HepG2 (cell line): Measurements from ENCODE around the gene PMM2. TPM values are rescaled to one million over a fixed set of nuclear protein-coding genes. Genes with fewer than 3 reads are reported as not detected.

Experiments
- FOXC1 ChIP-seq: sonication (generic); formaldehyde crosslinking; IDR thresholded peaks from 2 replicates; pipeline ENCODE4 v1.8.0; 2022; ENCODE audit warnings: mild to moderate bottlenecking, missing genetic modification reagents, borderline replicate concordance
- FUBP1 ChIP-seq: sonication (generic); formaldehyde crosslinking; IDR thresholded peaks from 2 replicates; pipeline ENCODE4 v1.5.1; 2020; ENCODE audit warnings: missing genetic modification reagents, mild to moderate bottlenecking, borderline replicate concordance
- HMGA1 ChIP-seq: sonication (generic); formaldehyde crosslinking; conservative IDR thresholded peaks from 2 replicates; pipeline ENCODE4 v1.4.0; 2020; ENCODE audit warnings: missing genetic modification reagents
- HOXA3 ChIP-seq: sonication (generic); formaldehyde crosslinking; IDR thresholded peaks from 2 replicates; pipeline ENCODE4 v1.5.0; 2020; ENCODE audit warnings: missing genetic modification reagents
- KLF11 ChIP-seq: IDR thresholded peaks from 2 replicates; pipeline ENCODE4 v1.6.1; 2016; ENCODE audit warnings: missing compliant biosample characterization
- KLF15 ChIP-seq: sonication (generic); formaldehyde crosslinking; IDR thresholded peaks from 2 replicates; pipeline ENCODE4 v1.8.1; 2023; ENCODE audit warnings: borderline replicate concordance, mild to moderate bottlenecking, inconsistent platforms, missing genetic modification reagents, mixed read lengths
- KMT2A ChIP-seq: sonication (generic); formaldehyde crosslinking; IDR thresholded peaks from 2 replicates; pipeline ENCODE4 v1.4.0; 2020; ENCODE audit warnings: missing genetic modification reagents
- LBX2 ChIP-seq: sonication (generic); formaldehyde crosslinking; IDR thresholded peaks from 2 replicates; pipeline ENCODE4 v1.5.0; 2020; ENCODE audit warnings: missing genetic modification reagents, mild to moderate bottlenecking, borderline replicate concordance
- LCORL ChIP-seq, 2 experiments: fragments of 450-650 bp in 1 of 2; sonication (generic) in 1 of 2; formaldehyde crosslinking in 1 of 2; IDR thresholded peaks; 2 replicates each; pipeline versions ENCODE4 v1.5.0 to v1.6.1; 2017 to 2020; ENCODE audit warnings: antibody characterized with exemption in 1 of 2, missing genetic modification reagents in 1 of 2
- MAZ ChIP-seq, 2 experiments: sonication (generic) in 1 of 2; formaldehyde crosslinking in 1 of 2; IDR thresholded peaks; 2 replicates each; pipeline versions ENCODE4 v1.5.0 to v1.6.1; 2012 to 2020; ENCODE audit warnings: low read depth in 2 of 2, mild to moderate bottlenecking in 2 of 2, borderline replicate concordance in 1 of 2, improper control_type of control experiment in 1 of 2, low read length in 1 of 2, missing genetic modification reagents in 1 of 2, moderate library complexity in 1 of 2
- MYPOP ChIP-seq: sonication (generic); formaldehyde crosslinking; IDR thresholded peaks from 2 replicates; pipeline ENCODE4 v1.8.1; 2023; ENCODE audit warnings: mild to moderate bottlenecking, moderate library complexity, missing genetic modification reagents
- NR2F6 ChIP-seq, 2 experiments: IDR thresholded peaks; 2 replicates each; pipeline ENCODE4 v1.6.1; 2016; ENCODE audit warnings: antibody characterized with exemption in 1 of 2, mild to moderate bottlenecking in 1 of 2
- PHF20 ChIP-seq: sonication (generic); formaldehyde crosslinking; IDR thresholded peaks from 2 replicates; pipeline ENCODE4 v1.5.0; 2020; ENCODE audit warnings: mild to moderate bottlenecking, missing genetic modification reagents
- RBM22 ChIP-seq: fragments of 200-400 bp; formaldehyde crosslinking; optimal IDR thresholded peaks from 2 replicates; pipeline ENCODE3; 2017; ENCODE audit warnings: mild to moderate bottlenecking, low read length, moderate library complexity
- RFX5 ChIP-seq: IDR thresholded peaks from 2 replicates; pipeline ENCODE4 v1.6.1; 2011; ENCODE audit warnings: low read depth, low read length, improper control_type of control experiment
- SOX6 ChIP-seq, 2 experiments: fragments of 450-650 bp in 1 of 2; sonication (generic) in 1 of 2; formaldehyde crosslinking in 1 of 2; IDR thresholded peaks; 2 replicates each; pipeline versions ENCODE4 v1.4.0 to v1.6.1; 2017 to 2020; ENCODE audit warnings: antibody characterized with exemption in 1 of 2, mild to moderate bottlenecking in 1 of 2, missing genetic modification reagents in 1 of 2
- THAP7 ChIP-seq: sonication (generic); formaldehyde crosslinking; IDR thresholded peaks from 2 replicates; pipeline ENCODE4 v1.8.1; 2023; ENCODE audit warnings: mild to moderate bottlenecking, missing genetic modification reagents
- ZNF224 ChIP-seq: sonication (generic); formaldehyde crosslinking; IDR thresholded peaks from 2 replicates; pipeline ENCODE4 v1.5.0; 2020; ENCODE audit warnings: mild to moderate bottlenecking, missing genetic modification reagents
- ZNF274 ChIP-seq: sonication (generic); formaldehyde crosslinking; IDR thresholded peaks from 2 replicates; pipeline ENCODE4 v1.5.1; 2020; ENCODE audit warnings: mild to moderate bottlenecking, missing genetic modification reagents
- ZNF576 ChIP-seq: sonication (generic); formaldehyde crosslinking; IDR thresholded peaks from 2 replicates; pipeline ENCODE4 v1.4.0; 2020; ENCODE audit warnings: mild to moderate bottlenecking, missing genetic modification reagents
- ZNF605 ChIP-seq: sonication (generic); formaldehyde crosslinking; IDR thresholded peaks from 2 replicates; pipeline ENCODE4 v1.8.0; 2022; ENCODE audit warnings: mild to moderate bottlenecking, missing genetic modification reagents
- ZNF746 ChIP-seq: sonication (generic); formaldehyde crosslinking; IDR thresholded peaks from 2 replicates; pipeline ENCODE4 v1.8.0; 2022; ENCODE audit warnings: mild to moderate bottlenecking, missing genetic modification reagents
- polyA plus RNA-seq, 8 experiments: library from polyadenylated mRNA; depleted of rRNA in 3 of 8; stranded (reverse) in 7 of 8; unstranded in 1 of 8; fragments of >200 nt; fragmentation: Illumina TruSeq in 4 of 8; extraction: Trizol in 4 of 8; gene quantifications; 2 replicates each; pipeline versions ENCODE4 v1.2.1 to v1.2.3, GENCODE V29; 2011 to 2016; ENCODE audit warnings: low read depth in 4 of 8, missing spikeins in 1 of 8, mixed read lengths in 1 of 8; ENCODE audit not compliant: insufficient read depth in 1 of 8
- total RNA-seq, 5 experiments: library from RNA; depleted of rRNA; stranded (reverse); fragments of >200 nt; fragmentation: Illumina TruSeq; extraction: Trizol; gene quantifications; 2 replicates each; pipeline ENCODE4 v1.2.3, GENCODE V29; 2016; ENCODE audit warnings: low read depth in 1 of 5

Gene PMM2
- total and polyA plus RNA-seq, 2 of the 13 experiments (the other 11 are each of a cell fraction or from before 2014, with no cell fraction given): 52.2 to 93.7 TPM

GRCh38 chr16:8885674-8886592 lies 88.3 kb downstream of the PMM2 start (continued):
- TF ChIP-seq MYPOP (CRISPR knock-in tag) (peak; percentile 6; the same call in 1 of the 2 replicates), ZNF605 (peak; percentile 81; the same call in 1 of the 2 replicates), KLF11 (0 out of 2 replicates have a peak, but pooled peaks have one; percentile 35), HMGA1 (CRISPR knock-in tag) (no peak), SOX6 (IDR thresholded peaks at IDR 0.05) (no peak), SOX6 (CRISPR knock-in tag; IDR thresholded peaks at IDR 0.05) (peak; percentile 34; the same call in 1 of the 2 replicates), RFX5 (no peak; the same call in 1 of the 2 replicates), ZNF274 (CRISPR knock-in tag) (peak; percentile 32; the same call in 1 of the 2 replicates), FUBP1 (CRISPR knock-in tag) (peak; percentile 41; the same call in 1 of the 2 replicates), ZNF224 (peak; percentile 59; the same call in 1 of the 2 replicates), RBM22 (peak; percentile 93), KLF15 (CRISPR knock-in tag) (0 out of 2 replicates have a peak, but pooled peaks have one; percentile 9), KMT2A (CRISPR knock-in tag) (0 out of 2 replicates have a peak, but pooled peaks have one; percentile 37), LBX2 (CRISPR knock-in tag) (no peak; the same call in 1 of the 2 replicates), NR2F6 (IDR thresholded peaks at IDR 0.05) (no peak), NR2F6 (CRISPR knock-in tag; IDR thresholded peaks at IDR 0.05) (0 out of 2 replicates have a peak, but pooled peaks have one; percentile 16), MAZ (IDR thresholded peaks at IDR 0.05; ENCODE audit: borderline replicate concordance, low read depth, low read length) (no peak), MAZ (CRISPR knock-in tag; IDR thresholded peaks at IDR 0.05; ENCODE audit: low read depth) (peak; percentile 5; the same call in 1 of the 2 replicates), PHF20 (CRISPR knock-in tag) (0 out of 2 replicates have a peak, but pooled peaks have one; percentile 22), FOXC1 (CRISPR knock-in tag) (peak; percentile 65; the same call in 1 of the 2 replicates), LCORL (IDR thresholded peaks at IDR 0.05) (no peak), LCORL (CRISPR knock-in tag; IDR thresholded peaks at IDR 0.05) (peak; percentile 33; the same call in 1 of the 2 replicates), ZNF746 (0 out of 2 replicates have a peak, but pooled peaks have one; percentile 56), THAP7 (CRISPR knock-in tag) (0 out of 2 replicates have a peak, but pooled peaks have one; percentile 37), HOXA3 (peak; percentile 25; the same call in 1 of the 2 replicates), ZNF576 (0 out of 2 replicates have a peak, but pooled peaks have one; percentile 43)
